Activated naive CD4-positive, alpha-beta T cell (primary cell): Measurements from ENCODE around the gene GIT2.
"Not testable (repeated sequence)": the region's sequence is repeated elsewhere in the genome, so short reads cannot be mapped to it uniquely, and the experiment has no call there.

Source experiments
- DNase-seq, 4 experiments: peaks; one replicate each; lab custom pipeline; 2025; lab: John Stamatoyannopoulos, UW

Gene GIT2, protein sequence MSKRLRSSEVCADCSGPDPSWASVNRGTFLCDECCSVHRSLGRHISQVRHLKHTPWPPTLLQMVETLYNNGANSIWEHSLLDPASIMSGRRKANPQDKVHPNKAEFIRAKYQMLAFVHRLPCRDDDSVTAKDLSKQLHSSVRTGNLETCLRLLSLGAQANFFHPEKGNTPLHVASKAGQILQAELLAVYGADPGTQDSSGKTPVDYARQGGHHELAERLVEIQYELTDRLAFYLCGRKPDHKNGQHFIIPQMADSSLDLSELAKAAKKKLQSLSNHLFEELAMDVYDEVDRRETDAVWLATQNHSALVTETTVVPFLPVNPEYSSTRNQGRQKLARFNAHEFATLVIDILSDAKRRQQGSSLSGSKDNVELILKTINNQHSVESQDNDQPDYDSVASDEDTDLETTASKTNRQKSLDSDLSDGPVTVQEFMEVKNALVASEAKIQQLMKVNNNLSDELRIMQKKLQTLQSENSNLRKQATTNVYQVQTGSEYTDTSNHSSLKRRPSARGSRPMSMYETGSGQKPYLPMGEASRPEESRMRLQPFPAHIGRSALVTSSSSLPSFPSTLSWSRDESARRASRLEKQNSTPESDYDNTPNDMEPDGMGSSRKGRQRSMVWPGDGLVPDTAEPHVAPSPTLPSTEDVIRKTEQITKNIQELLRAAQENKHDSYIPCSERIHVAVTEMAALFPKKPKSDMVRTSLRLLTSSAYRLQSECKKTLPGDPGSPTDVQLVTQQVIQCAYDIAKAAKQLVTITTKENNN

DNA sequence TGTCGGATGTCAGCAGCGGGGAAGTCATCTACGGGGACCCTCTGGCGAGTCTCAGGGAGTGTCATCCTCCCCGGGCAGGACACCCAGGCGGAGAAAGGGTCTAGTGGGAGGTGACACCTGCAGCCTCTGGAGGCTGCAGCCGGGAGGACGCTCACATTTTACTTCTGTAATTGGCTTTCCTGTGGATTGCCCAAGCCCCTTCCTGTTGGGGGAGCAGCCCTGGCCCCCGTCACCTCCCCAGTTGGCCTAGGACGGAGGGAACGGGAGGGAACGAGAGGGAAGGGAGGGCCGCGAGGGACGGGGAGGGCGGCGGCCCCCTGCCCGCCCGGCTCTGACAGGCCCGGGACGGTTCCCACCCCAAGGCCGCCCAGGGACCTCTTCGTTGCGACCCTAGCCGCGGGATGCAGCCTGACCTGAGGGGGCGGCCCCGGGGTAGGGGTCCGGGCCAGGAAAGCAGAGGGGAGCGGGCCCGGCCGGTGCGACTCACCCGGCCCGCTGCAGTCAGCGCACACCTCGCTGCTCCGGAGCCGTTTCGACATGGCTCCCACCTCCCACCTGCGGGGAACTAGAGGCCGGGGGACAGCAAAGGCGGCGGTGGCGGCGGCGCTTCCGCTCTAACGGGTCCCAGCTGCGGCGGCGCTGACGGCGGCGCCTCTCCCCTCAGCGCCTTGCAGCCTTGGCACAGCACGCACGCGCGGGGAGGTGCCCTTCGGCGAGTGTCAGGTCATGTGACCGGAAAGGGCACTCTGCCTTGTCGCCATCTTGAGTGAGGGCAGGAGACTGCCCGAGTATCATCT, at the start of gene GIT2:
Gene GIT2 (minus strand): TSS at position 683 of the 797 bp plus-strand sequence. CDS start 144 bp downstream, at position 539.
- DNase-seq, result peak; percentile 84 to 94 (median 88)

DNA sequence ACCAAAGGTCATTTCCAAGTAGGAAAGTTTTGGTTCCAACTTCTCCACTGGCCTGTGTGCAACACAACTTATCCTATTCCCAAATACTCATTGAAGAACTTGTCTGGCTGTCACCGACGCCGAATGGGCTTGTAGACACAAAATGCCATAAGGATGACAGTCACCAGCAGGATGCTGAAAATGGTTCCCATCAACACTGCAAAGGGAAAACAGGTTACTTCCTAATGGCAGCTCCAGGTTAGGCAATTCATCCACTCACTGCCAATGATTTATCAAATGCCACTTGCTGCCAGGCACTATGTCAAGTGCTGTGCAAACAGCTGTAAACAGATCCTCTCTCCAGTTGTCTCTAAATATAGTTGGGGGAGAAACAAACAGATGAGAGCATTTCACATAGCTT, 46.1 kb upstream of the GIT2 start:
- DNase-seq, result no peak

DNA sequence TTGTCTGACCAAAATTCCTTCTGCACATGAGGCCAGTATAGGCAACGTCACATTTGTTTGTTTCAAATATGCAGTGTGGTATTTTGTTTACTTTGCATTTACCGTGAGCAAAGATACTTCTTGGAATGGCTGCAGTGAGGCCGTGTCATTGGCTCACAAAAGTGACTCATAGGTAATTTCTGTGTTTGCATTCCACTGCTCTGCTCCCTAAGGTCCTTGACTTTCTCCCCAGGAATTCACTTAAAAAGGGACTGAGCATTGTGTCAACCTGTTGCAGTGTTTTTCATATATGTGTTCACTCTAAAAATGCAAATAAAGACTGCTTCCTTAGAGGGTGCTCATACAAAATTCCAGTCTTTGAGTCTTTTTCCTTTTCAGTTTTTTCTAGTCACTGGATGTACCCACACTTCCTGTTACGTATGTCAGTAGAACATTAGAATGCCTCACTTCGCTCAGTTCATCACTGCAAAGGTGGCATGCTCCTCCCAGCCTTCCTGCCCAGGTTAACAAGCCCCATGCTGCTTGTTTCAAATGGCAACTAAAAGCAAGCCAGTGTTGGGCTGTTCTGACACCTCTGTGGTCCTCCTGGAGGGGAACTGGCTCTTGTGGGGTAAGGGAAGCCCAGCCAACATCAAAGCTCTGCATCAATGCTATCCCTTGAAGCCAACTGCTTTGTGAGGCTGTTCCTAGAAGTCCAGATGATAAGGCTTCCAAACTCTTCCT, 43.1 kb upstream of the GIT2 start:
- peak in 1 of 4 experiments; percentile 22 for DNase-seq

DNA sequence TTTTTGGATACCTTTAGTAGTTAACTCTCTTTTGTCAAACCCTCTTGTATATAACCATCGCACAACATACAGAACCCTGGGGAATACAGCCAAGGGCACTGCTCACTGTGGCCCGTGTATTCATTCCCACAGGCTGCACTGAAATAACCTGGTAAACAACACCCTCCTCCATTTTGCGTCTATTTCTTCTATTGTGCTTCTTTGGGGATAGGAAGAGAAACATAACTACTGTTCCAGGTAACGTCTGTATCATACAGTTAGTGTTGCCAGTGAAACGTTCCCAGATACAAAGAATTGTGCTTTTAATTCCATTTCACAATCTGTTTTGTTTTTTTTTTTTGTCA, 42.5 kb upstream of the GIT2 start:
- no peak for DNase-seq

DNA sequence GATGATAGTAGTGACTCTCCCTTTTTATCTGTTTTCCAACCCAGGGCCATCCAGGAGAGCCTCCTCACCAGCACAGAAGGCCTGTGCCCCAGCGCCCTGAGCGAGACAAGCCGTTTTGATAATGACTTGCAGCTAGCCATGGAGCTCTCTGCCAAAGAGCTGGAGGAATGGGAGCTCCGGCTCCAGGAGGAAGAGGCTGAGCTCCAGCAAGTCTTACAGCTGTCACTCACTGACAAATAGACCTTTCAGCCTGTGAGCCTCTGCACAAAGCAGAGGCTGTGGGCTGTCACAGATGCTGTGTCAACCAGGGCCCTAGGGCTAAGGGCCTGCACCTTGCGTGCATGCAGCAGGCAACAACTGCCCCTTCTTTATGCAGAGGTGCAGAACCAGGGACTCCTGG, 41.1 kb upstream of the GIT2 start:
- no peak for DNase-seq

DNA sequence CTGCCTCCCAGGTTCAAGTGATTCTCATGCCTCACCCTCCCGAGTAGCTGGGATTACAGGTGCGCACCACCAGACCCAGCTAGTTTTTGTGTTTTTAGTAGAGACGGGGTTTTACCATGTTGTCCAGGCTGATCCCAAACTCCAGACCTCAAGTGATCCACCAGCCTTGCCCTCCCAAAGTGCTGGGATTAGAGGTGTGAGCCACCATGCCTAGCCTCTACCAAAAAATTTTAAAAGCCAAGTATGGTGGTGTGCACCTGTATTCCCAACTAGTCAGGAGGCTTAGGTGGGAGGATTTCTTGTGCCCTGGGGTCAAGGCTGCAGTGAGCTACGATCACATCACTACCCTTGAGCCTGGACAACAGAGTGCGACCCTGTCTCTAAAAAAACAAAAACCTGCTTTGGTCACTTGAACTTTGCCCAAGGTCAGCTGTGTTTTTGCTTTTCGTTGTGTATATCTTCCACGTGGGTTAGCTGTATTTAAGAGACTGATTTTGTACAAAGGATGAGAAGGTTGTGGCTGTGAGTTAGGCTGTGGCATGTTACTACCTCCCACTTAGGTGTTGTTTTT, 39.5 kb upstream of the GIT2 start:
- no peak for DNase-seq

DNA sequence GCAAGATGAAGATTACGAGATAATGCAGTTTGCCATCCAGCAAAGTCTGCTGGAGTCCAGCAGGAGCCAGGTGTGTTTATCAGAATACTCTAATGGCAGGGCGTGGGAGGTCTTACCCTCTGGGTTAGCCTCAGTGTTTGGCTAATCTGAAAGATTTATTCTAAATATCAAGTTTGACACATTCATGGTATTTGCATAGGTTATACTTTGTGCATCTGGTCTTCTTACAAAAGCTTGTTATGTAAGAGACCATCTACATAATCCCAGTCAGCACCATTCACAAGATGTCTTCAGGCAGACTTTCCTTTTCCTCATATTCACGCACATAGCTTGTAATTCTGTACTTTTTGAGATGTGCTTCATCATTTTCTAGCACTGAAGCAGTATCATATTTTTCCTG, 37.7 kb upstream of the GIT2 start:
- no peak for DNase-seq

DNA sequence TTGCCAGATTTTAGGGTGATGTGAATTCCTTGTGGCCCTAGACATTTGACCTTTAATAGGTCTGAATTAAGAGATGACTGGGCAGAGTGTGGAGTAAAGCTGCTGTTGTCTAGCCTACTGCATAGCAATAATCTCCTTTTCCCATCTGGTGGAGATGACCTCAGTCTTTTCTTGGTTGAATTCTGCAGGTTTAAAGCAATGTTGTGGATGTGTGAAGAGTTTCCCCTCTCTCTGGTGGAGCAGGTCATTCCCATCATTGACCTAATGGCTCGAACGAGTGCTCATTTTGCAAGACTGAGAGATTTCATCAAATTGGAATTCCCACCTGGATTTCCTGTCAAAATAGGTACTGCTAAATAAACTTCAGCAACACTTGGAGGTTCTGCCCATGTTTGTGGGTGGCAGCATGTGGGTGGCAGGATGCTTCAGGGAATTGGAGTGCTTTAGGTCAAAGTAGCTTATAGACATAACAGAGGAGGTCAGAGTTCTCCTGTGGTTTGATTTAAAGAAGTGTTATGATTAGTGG, 33.2 kb upstream of the GIT2 start:
- DNase-seq, result no peak

DNA sequence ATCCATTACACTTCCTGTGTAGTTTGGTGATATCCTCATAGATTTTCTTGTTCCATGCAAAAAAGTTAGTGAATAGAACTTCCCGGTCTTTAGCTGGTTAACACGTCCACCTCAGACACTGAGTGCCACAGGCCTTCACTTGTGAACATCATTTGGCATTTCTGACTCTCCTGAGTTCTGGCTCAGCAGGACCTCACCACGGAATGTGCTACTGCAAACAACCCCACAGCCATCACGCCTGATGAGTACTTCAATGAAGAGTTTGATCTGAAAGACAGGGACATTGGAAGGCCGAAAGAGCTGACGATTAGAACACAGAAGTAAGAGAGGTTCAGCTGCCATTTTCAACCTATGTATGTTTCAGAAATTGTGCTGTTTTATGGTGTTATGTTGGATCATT, 32.2 kb upstream of the GIT2 start:
- DNase-seq, result no peak

DNA sequence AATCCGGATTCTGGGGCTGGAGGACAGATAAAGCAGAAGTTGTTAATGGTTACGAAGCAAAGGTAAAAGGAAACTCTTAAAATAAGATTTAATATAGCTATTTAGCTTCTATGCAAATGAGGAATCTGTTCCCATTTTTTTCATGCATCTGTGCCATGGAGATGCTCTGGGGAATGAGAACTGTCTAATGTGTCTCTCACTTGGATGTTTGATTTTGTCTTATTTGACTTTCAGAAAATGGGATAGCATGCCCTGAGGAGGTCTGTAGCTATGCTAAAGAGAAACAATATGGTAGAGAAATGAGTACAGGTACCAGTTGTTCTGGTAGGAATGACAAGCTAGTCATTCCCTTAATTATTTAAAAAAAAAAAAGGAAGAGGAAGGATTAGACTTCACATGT, 27.9 kb upstream of the GIT2 start:
- no peak for DNase-seq

DNA sequence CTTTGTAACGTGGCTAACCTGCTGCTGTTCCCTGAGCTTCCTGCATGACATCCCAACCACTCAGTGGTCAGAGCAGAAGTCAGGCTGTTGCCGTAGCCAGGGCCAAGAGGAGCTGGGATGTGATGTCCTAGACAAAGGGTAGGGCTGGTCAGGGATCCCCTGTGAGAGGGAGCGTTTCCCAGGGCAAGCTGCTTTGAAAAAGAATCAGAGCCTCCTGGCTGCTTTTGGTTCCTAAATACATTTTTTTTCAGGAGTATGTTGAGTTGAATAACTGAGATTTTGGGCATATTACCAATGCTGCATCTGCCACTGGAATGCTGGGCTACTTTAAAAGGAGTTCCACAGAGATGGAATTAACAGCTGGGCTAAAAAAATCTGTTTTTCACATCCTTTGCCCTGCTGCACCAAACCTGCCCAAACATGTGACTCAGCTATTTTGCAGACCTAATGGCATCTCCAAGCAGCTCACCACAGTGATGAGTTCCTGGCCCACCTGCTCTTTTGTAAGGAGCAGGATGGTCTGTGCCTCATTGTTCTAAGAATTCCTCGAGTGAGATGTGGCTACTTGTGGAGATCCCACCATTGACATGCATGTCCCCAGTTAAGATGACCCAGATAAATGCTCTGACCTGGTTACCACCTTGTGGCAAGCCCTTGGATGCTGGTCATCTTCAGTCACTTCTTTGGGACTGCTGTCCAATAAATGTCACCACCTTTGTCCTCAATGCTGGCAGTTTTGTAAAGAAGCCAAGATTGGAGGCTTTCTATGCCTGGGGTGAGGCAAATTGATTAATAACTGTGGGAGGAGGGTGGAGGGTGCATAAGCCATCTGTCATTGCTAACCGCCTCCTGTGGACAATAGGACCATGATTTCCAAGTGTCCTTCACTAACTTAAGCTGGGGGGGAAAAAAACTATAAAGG, 27.2 kb upstream of the GIT2 start:
- DNase-seq, result no peak

DNA sequence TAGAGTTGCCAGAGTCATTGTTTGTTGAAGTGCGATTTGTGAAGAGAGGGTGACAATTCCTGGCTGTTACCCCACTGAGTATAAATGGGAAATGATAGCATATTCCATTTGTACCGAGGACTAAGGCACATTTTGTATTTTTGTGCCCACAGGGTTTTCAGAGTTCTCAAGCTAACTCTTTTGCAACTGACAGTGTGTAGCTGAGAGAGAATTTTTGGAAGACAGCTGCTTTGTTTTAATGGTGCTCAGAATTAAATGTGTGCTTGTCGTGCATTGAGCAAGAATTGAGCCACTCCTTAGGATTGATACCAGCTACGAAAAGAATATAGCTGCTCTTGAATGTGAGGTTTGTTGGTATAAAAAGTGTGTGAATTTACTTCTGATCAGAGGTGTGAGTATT, 24.8 kb upstream of the GIT2 start:
- no peak for DNase-seq

DNA sequence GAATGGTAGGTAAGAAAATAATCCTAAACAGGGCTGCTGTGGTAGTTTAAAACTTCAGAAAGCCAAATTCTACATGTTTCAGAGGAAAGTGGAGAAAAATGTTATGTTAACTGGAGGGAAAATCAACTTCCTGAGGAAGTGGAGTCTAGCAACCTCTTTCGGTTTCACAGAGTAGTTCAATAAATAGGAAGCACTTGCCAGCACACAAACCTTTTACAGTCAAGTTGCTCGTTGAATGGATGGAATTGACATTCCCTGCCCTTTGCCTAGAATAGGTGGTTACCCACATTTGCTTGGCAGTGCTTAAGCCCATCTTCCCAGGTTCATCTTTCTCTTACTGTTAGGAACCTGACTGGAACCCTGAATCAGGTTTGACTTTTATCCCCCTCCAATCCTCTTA, 19.0 kb upstream of the GIT2 start:
- no peak for DNase-seq

DNA sequence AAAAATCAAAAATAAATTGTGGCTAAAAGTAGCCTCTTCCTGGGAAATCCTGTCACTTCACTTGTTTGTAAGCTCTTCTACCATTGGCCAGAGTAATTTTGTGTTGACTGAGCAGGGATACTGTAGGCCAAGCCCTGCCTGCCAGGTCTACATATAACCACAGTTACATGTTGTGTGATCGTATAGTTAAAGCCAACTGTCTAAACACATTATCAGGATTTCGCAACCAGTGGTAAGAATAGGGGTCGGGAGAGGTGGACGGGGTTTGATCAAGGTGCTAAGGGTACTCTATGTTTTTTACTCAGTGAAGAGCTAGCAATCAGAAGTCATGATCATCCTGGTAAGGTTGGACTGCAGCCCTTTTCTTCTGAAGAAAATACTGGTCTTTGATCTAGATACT, 16.5 kb upstream of the GIT2 start:
- no peak for DNase-seq

DNA sequence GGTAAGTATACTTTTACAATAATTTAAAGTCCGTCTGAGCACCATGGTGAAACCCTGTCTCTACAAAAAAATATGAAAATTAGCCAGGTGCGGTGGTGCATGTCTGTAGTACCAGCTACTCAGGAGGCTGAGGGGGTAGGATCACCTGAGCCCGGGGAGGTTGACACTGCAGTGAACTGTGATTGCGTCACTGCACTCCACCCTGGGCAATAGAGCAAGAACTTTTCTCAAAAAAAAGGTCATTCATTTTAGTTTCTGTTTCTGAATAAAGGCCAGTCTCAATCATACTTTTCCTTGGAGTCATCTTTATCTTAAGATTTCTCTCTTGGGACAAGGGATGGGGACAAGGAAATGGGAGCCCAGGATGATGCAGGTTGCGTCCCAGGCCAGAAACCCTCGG, 16.0 kb upstream of the GIT2 start:
- DNase-seq, result no peak

DNA sequence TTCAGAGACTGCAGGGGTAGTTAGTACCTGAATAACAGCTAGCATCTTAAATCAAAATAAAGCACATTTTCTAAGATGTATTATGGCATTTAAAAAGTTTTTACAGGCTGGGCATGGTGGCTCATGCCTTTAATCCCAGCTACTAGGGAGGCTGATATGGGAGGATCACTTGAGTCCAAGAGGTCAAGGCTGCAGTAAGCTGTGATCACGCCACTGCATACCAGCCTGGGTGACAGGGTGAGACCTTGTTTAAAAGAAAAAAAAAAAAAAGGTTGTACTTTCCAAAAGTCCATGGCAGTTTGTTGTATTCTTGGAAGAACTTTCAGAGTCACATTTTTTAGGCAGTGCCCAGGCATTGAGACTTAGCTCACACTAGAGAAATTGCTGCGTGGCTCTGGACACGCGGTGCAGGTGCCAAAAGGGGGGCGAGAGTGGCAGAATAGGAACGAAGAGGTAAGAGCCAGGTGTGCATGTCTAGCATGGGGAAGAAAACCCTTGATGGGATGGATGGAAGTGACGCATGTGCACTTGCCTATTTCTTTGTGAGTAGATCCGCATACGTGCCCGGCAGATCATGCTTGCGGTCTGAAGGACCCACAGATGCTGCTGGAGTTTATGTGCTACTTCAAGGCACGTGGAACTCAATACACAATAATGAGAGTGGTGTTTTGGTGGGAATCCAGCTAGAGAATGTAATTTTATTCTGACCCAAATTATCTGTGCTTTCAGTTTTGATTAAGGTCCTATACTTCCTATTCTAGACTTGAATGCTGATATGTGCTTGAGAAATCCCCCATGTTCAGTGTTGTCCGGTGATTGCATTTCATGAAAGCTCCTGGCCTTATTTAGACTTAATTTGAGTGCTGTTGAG, 14.9 kb upstream of the GIT2 start:
- no peak for DNase-seq

DNA sequence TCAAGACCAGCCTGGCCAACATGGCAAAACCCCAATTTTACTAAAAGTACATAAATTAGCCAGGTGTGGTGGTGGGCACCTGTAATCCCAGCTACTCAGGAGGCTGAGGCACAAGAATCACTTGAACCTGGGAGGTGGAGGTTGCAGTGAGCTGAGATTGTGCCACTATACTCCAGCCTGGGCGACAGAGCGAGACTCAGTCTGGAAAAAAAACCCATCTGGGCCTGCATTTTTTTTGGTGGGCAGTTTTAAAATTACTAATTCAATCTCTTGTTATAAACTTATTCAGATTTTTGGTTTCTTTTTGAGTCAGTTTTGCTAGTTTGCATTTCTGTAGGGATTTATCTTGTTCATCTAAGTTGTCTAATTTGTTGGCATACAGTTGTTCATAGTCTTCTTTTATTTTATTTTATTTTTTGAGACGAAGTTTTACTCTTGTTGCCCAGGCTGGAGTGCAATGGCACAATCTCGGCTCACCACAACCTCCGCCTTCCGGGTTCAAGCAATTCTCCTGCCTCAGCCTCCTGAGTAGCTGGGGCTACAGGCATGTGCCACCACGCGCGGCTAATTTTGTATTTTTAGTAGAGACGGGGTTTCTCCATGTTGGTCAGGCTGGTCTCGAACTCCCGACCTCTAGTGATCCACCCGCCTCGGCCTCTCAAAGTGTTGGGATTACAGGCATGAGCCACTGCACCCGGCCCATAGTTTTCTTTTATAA, 12.7 kb upstream of the GIT2 start:
- DNase-seq, result not testable (repeated sequence)

DNA sequence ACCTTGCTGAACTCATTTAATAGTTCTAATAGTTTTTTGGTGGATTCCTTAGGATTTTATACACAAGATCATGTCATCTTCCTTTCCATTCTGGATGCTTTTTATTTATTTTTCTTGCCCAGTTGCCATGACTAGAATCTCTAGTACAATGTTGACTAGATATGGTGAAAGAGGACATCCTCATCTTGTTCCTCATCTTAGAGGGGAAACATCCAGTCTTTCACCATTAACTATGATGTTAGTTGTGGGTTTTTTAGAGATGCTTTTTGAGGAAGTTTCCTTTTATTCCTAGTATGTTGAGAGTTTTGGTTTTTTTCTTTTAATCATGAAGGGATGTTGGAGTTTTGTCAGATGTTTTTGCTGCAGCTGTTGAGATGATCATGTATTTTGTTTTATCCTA, 11.7 kb upstream of the GIT2 start:
- no peak for DNase-seq

DNA sequence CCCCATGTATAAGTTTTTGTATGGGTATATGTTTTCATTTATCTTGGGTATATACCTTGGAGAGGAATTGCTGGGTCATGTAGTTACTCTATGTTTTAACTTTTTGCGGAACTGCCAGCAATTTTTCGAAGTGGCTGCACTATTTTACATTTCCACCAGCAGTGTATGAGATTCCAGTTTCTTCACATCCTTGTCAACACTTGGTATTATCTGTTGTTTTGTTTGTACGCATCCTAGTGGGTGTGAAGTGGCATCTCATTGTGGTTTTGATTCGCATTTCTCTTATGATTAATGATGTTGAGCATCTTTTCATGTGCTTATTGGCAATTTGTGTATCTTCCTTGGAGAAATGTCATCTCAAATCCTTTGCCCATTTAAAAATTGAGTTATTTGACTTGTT, 9.9 kb upstream of the GIT2 start:
- DNase-seq, result no peak
